Measurements from ENCODE around the gene SYS1. TPM values are rescaled to one million over a fixed set of nuclear protein-coding genes. Genes with fewer than 3 reads are reported as not detected.

Gene SYS1
- total RNA-seq, 4 donors from 2014 or later = 28.2 to 48.4 (median 42.5) TPM

- no peak overlapping the region for H3K4me3 ChIP-seq
- 81% methylated on average over 1 of the region's 1 CpG for WGBS
- H3K27me3 ChIP-seq = no peaks in the 10 kb centered on the region
- no peak for DNase-seq (ENCODE audit: extremely low spot score)
- H3K27ac ChIP-seq (replicated peaks in 1 of 4) = no peak overlapping the region
- H3K36me3 ChIP-seq = peaks cover 4 to 9% (median 7%) of the 10 kb centered on the region in 4 donors
- H3K9me3 ChIP-seq = peaks cover 0 to 7% (median 0%) of the 10 kb centered on the region in 4 donors
- intact Hi-C loops (cut with DNase I) = no loop called here
- TF ChIP-seq POLR2A (IDR thresholded peaks at IDR 0.05; ENCODE audit: low read depth) (no peak), CTCF (IDR thresholded peaks at IDR 0.05) (no peak), POLR2AphosphoS5 (IDR thresholded peaks at IDR 0.05) (no peak), EP300 (IDR thresholded peaks at IDR 0.05) (no peak)
- peaks cover 11 to 35% (median 31%) of the 10 kb centered on the region in 4 donors for H3K4me1 ChIP-seq
Measured at GRCh38 chr20:45404438-45404837, 41.5 kb downstream of the SYS1 start.

- H3K27me3 ChIP-seq = no peaks in the 10 kb centered on the region
- DNase-seq (ENCODE audit: extremely low spot score) = no peak
- peaks cover 16 to 22% (median 19%) of the 10 kb centered on the region in 4 donors for H3K36me3 ChIP-seq
- WGBS = under 1% methylated on average over 26 of the region's 49 CpGs
- peaks cover 0 to 3% (median 0%) of the 10 kb centered on the region in 4 donors for H3K9me3 ChIP-seq
- peaks cover 11 to 45% (median 42%) of the 10 kb centered on the region in 4 donors for H3K4me1 ChIP-seq
- TF ChIP-seq EP300 (IDR thresholded peaks at IDR 0.05) (no peak), POLR2AphosphoS5 (IDR thresholded peaks at IDR 0.05) (peak; percentile 30 to 34)
- H3K4me3 ChIP-seq = peak overlapping the region; percentile 80 to 95 (median 90)
- H3K27ac ChIP-seq (replicated peaks in 1 of 4) = peak overlapping the region; percentile 96 to 99 (median 98)
- intact Hi-C loops (cut with DNase I) = loop anchor here (5.0 kb wide), 1 partner anchor 33 kb away; no protein-coding TSS in a partner anchor
Measured at GRCh38 chr20:45405571-45406259, 42.8 kb downstream of the SYS1 start.

GRCh38 chr20:45406260-45407066 is 43.5 kb downstream of the SYS1 start:
- Histone ChIP-seq H3K9me3 (no peaks in the 10 kb centered on the region), H3K4me3 (peak overlapping the region; percentile 80 to 95 (median 90)), H3K4me1 (peaks cover 15 to 52% (median 42%) of the 10 kb centered on the region in 4 donors), H3K27ac (replicated peaks in 1 of 4) (peak overlapping the region; percentile 96 to 99 (median 98)), H3K36me3 (peaks cover 23 to 30% (median 26%) of the 10 kb centered on the region in 4 donors), H3K27me3 (no peaks in the 10 kb centered on the region)
- intact Hi-C loops (cut with DNase I) = loop anchor here (5.0 kb wide), 1 partner anchor 34 kb away; no protein-coding TSS in a partner anchor
- WGBS = no CpG with 5 or more reads among the region's 87 CpGs
- TF ChIP-seq CTCF (IDR thresholded peaks at IDR 0.05) (peak in 1 of 3 experiments; percentile 3), POLR2AphosphoS5 (IDR thresholded peaks at IDR 0.05) (peak; percentile 45 to 56), EP300 (IDR thresholded peaks at IDR 0.05) (no peak), POLR2A (IDR thresholded peaks at IDR 0.05; ENCODE audit: low read depth) (no peak)
- DNase-seq (ENCODE audit: extremely low spot score) = no peak

GRCh38 chr20:45407067-45407745 is 44.2 kb downstream of the SYS1 start:
- Histone ChIP-seq H3K36me3 (peaks cover 24 to 37% (median 34%) of the 10 kb centered on the region in 4 donors), H3K27me3 (no peaks in the 10 kb centered on the region), H3K27ac (replicated peaks in 1 of 4) (peak overlapping the region; percentile 96 to 99 (median 98)), H3K9me3 (no peaks in the 10 kb centered on the region), H3K4me3 (peak overlapping the region; percentile 80 to 95 (median 90)), H3K4me1 (peaks cover 15 to 53% (median 42%) of the 10 kb centered on the region in 4 donors)
- WGBS = 4% methylated on average over 29 of the region's 30 CpGs
- TF ChIP-seq CTCF (IDR thresholded peaks at IDR 0.05) (no peak), POLR2AphosphoS5 (IDR thresholded peaks at IDR 0.05) (peak; percentile 73 to 94), EP300 (IDR thresholded peaks at IDR 0.05) (no peak), POLR2A (IDR thresholded peaks at IDR 0.05; ENCODE audit: low read depth) (peak; percentile 47)
- intact Hi-C loops (cut with DNase I) = loop anchor here (5.0 kb wide), 1 partner anchor 35 kb away; no protein-coding TSS in a partner anchor
- DNase-seq (ENCODE audit: extremely low spot score) = no peak

Data from esophagus muscularis mucosa (tissue), 4 donors.